Measurements from ENCODE around the gene PARD3B.

GRCh38 chr2:205218056-205218455 is 672.8 kb downstream of the PARD3B start:
- TF ChIP-seq CTCF (conservative IDR thresholded peaks at IDR 0.05; ENCODE audit: low read depth, low read length) = no peak
- TF ChIP-seq ELK1 (IDR thresholded peaks at IDR 0.05; ENCODE audit: borderline replicate concordance, low read depth, low read length) = no peak
- no peak for TF ChIP-seq POLR2A (IDR thresholded peaks at IDR 0.05; ENCODE audit: low read depth, low read length)
- TF ChIP-seq NFE2L2 (IDR thresholded peaks at IDR 0.05; ENCODE audit: low read depth, low read length) = no peak
- TF ChIP-seq RFX5 (IDR thresholded peaks at IDR 0.05; ENCODE audit: low read depth, low read length) = no peak
- TF ChIP-seq RAD21 (IDR thresholded peaks at IDR 0.05; ENCODE audit: low read length) = no peak
- no peak for TF ChIP-seq MAZ (IDR thresholded peaks at IDR 0.05; ENCODE audit: borderline replicate concordance, low read depth, low read length)
- no peak for TF ChIP-seq MAFK (IDR thresholded peaks at IDR 0.05; ENCODE audit: low read depth, low read length)
- no peak for TF ChIP-seq CHD1 (IDR thresholded peaks at IDR 0.05; ENCODE audit: low read depth, low read length)
- TF ChIP-seq USF2 (IDR thresholded peaks at IDR 0.05; ENCODE audit: low read depth, low read length) = no peak
- TF ChIP-seq FOS (IDR thresholded peaks at IDR 0.05; ENCODE audit: low read depth, low read length) = no peak
